ENCODE measurements around the gene PKP3. TPM values are rescaled to one million over a fixed set of nuclear protein-coding genes. Genes with fewer than 3 reads are reported as not detected.

The PKP3 gene
- total RNA-seq, 4 donors from 2014 or later = 0.46 to 5.1 (median 1.5) TPM; not detected in 1

DNA sequence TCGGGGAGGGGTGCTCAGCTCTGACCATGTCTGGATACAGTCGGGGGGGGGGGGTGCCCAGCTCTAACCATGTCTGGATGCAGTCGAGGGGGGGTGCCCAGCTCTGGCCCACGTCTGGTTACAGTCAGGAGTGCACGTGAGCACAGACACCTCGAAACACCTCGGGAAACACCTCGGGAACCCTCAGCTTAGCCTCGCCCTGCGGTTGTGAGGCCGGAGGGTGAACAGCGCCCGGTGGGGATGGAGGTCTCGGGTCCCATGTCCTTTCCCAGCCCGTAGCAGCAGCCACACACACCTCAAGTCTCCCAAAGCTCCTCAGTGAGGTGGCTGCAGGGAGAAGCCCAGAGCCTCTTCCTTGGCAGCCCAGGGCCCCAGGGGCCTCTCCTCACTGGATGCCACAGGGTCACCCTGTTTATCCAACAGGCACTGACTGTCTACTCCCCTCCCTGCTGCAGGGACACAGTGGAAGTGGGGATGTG lies 18.7 kb downstream of the PKP3 start:
- H3K4me1 ChIP-seq = peaks cover 0 to 10% of the 10 kb centered on the region in 2 donors
- no peak overlapping the region for H3K4me3 ChIP-seq
- DNase-seq = no peak
- H3K27ac ChIP-seq = no peak overlapping the region
- intact Hi-C loops (cut with DNase I; ENCODE audit: low total_unique reads) = no loop called here
- H3K27me3 ChIP-seq = peaks cover 1 to 3% of the 10 kb centered on the region in 2 donors
- no peak for TF ChIP-seq POLR2A (IDR thresholded peaks at IDR 0.05)
- H3K36me3 ChIP-seq = no peaks in the 10 kb centered on the region
- no peaks in the 10 kb centered on the region for H3K9me3 ChIP-seq

DNA sequence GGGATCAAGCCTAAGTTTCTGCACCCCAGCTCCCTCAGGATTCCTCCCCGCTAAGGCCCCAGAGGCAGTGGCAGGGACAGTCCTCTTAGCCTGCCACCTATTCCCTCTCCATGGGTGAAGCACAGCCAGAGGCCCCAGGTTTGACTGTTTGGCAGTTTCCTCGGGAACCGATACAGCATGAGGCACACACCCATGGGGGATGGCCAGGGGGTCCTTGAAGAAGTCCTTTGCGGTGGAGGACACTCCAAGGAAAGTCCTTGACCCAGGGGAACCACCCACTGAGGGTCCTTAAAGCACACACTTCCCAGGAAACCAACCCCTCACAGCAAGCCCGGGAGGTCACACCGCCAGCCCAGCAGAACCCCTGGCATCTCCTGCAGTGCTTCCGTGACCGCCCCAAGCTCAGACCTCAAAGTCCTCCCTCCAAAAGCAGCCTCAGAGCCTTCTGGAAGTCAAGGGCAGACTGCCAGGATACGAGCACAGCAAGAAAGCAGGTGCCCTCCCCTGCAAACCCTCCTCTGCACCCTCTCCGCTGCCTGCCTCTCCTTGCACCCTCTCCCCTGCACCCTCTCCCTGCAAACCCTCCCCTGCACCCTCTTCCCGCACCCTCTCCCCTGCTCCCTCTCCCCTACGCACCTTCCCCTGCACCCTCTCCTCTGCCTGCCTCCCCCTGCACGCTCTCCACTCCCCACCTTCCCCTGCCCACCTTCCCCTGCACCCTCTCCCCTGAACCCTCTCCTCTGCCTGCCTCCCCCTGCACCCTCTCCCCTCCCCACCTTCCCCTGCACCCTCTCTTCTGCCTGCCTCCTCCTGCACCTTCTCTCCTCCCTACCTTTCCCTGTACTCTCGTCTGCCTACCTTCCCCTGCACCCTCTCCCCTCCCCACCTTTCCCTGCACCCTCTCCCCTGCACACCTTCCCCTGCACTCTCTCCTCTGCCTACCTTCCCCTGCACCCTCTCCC lies 19.4 kb downstream of the PKP3 start:
- no peak for DNase-seq
- TF ChIP-seq POLR2A (IDR thresholded peaks at IDR 0.05) = no peak
- TF ChIP-seq, protein P1, sequence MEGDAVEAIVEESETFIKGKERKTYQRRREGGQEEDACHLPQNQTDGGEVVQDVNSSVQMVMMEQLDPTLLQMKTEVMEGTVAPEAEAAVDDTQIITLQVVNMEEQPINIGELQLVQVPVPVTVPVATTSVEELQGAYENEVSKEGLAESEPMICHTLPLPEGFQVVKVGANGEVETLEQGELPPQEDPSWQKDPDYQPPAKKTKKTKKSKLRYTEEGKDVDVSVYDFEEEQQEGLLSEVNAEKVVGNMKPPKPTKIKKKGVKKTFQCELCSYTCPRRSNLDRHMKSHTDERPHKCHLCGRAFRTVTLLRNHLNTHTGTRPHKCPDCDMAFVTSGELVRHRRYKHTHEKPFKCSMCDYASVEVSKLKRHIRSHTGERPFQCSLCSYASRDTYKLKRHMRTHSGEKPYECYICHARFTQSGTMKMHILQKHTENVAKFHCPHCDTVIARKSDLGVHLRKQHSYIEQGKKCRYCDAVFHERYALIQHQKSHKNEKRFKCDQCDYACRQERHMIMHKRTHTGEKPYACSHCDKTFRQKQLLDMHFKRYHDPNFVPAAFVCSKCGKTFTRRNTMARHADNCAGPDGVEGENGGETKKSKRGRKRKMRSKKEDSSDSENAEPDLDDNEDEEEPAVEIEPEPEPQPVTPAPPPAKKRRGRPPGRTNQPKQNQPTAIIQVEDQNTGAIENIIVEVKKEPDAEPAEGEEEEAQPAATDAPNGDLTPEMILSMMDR (IDR thresholded peaks at IDR 0.05) = no peak
- Histone ChIP-seq H3K4me1 (peaks cover 0 to 10% of the 10 kb centered on the region in 2 donors), H3K27me3 (peaks cover 3 to 4% of the 10 kb centered on the region in 2 donors), H3K9me3 (no peaks in the 10 kb centered on the region), H3K27ac (no peak overlapping the region), H3K4me3 (no peak overlapping the region), H3K36me3 (no peaks in the 10 kb centered on the region)
- intact Hi-C loops (cut with DNase I; ENCODE audit: low total_unique reads) = no loop called here

DNA sequence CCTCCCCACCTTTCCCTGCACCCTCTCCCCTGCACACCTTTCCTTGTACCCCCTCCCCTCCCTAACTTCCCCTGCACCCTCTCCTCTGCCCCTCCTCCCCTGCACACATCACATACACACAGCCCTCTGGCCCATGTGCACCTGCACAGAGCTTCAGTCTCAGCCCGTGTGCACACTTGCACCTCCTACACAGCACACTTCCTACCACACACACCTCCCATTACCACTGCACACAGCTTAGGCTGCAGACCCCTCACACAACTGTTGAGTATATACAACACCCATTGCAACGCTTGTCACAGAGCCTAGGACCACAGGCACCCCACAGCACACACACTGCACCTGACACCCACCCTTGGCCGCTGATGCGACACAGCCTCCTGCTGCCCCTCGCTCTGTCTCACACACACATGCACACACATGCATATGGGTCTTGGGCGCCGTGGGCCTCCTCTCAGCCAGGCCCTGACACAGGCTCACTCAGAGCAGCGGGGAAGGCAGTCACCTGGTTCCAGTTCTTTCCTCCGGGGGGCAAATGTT lies 20.4 kb downstream of the PKP3 start:
- TF ChIP-seq POLR2A (IDR thresholded peaks at IDR 0.05) = no peak
- TF ChIP-seq, protein P1 (IDR thresholded peaks at IDR 0.05) = no peak
- Histone ChIP-seq H3K27me3 (peaks cover 3 to 4% of the 10 kb centered on the region in 2 donors), H3K36me3 (no peaks in the 10 kb centered on the region), H3K4me3 (peak overlapping the region in 1 of 2 donors; percentile 14), H3K4me1 (peaks cover 0 to 10% of the 10 kb centered on the region in 2 donors), H3K9me3 (no peaks in the 10 kb centered on the region), H3K27ac (no peak overlapping the region)
- DNase-seq = no peak
- intact Hi-C loops (cut with DNase I; ENCODE audit: low total_unique reads) = no loop called here

DNA sequence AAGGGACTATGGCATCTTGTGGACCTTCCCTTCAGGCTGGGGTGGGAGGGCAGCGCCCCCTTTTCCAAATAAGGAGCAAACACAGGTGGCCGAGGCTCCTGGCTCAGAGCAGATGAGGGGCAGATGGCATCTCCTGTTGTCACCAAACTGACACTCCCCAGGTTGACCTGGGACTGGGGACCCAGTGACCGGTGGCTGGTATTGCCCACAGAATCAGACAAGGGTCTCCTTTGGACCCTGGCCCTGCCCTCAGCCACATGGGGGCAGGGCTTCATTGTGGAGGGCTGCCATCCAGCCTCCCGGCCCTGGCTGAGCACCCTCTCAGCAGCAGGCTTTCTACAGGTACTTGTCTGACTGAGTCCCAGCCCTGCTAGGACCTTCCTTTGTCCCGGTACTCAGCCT lies 21.6 kb downstream of the PKP3 start:
- H3K27me3 ChIP-seq = peaks cover 3 to 4% of the 10 kb centered on the region in 2 donors

DNA sequence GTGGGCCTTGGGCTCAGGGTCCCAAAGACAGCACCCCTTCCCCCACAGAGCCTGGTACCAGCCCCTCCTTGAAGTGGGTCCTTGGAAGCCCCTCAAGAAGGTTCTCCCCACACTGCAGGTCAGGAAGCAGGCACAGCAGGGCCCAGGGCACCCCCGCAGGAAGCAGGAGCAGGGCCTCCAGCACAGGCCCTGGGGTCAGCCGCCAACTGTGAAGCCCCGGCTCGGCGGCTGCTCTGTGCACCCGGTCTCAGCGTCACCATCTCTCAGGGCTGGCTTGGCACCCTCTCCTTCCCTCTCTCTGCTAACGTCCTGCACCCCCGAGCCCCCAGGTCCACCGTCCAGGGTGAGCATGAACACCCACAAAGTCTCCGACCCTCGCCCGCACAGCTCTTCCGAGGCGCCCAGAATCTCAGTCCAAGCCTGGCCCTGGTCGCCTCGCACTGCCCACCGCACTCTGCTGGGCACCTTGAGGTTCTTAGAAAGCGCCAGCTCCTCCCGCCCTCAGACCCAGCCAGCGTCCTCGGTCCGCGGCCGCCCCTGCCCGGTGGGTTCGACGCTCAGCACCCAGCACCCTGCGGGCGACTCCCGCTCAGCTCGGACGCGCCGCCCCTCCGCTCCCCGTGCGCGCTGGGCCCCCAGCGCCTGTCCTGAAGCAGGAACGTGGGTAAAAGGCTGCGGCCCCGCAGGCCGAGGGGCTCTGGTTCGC lies 22.2 kb downstream of the PKP3 start:
- peaks cover 0 to 10% of the 10 kb centered on the region in 2 donors for H3K4me1 ChIP-seq
- no peaks in the 10 kb centered on the region for H3K36me3 ChIP-seq
- TF ChIP-seq, protein P1 (IDR thresholded peaks at IDR 0.05) = no peak
- peak in 1 of 2 donors; percentile 24 for TF ChIP-seq POLR2A (IDR thresholded peaks at IDR 0.05)
- intact Hi-C loops (cut with DNase I; ENCODE audit: low total_unique reads) = no loop called here
- H3K9me3 ChIP-seq = no peaks in the 10 kb centered on the region
- H3K27me3 ChIP-seq = peaks cover 3 to 4% of the 10 kb centered on the region in 2 donors
- H3K27ac ChIP-seq = peak overlapping the region; percentile 65 to 66
- no peak for DNase-seq
- peak overlapping the region; percentile 22 to 30 for H3K4me3 ChIP-seq

More for the DNA sequence above, 21.6 kb downstream of the PKP3 start:
- TF ChIP-seq, protein P1 (IDR thresholded peaks at IDR 0.05) = no peak
- no peak for TF ChIP-seq POLR2A (IDR thresholded peaks at IDR 0.05)
- intact Hi-C loops (cut with DNase I; ENCODE audit: low total_unique reads) = no loop called here
- no peaks in the 10 kb centered on the region for H3K9me3 ChIP-seq
- no peak for DNase-seq
- H3K4me3 ChIP-seq = no peak overlapping the region
- H3K27ac ChIP-seq = peak overlapping the region; percentile 65 to 66
- peaks cover 0 to 10% of the 10 kb centered on the region in 2 donors for H3K4me1 ChIP-seq
- no peaks in the 10 kb centered on the region for H3K36me3 ChIP-seq
